Right renal cortex interstitium (tissue), 3 donors: ENCODE results near the gene USP32. TPM values are rescaled to one million over a fixed set of nuclear protein-coding genes. Genes with fewer than 3 reads are reported as not detected.
"Not testable (repeated sequence)": the region's sequence is repeated elsewhere in the genome, so short reads cannot be mapped to it uniquely, and the experiment has no call there.

Experiments used
- DNase-seq, 3 donors: peaks; one replicate each; pipeline ENCODE4 v3.0.0-alpha.2; 2013; ENCODE audit warnings: low read depth in 3 of 3, low spot score in 2 of 3
- polyA plus RNA-seq, 3 donors: library from polyadenylated mRNA; unstranded; fragments of 120-200 nt; gene quantifications; one replicate each; pipeline ENCODE4 v1.2.1, GENCODE V29; 2013; ENCODE audit not compliant: insufficient read length in 3 of 3

Gene USP32
- polyA plus RNA-seq, 3 donors: 44.0 to 45.9 (median 45.6) TPM

GRCh38 chr17:60412701-60413100 lies 20.8 kb upstream of the USP32 start:
- no peak for DNase-seq

- DNase-seq: no peak
Observed at GRCh38 chr17:60410001-60410400, 18.1 kb upstream of the USP32 start.

- no peak for DNase-seq
Observed at GRCh38 chr17:60406887-60407286, 15.0 kb upstream of the USP32 start.

- DNase-seq: no peak
Observed at GRCh38 chr17:60403962-60404361, 12.0 kb upstream of the USP32 start.

- no peak for DNase-seq
Observed at GRCh38 chr17:60403523-60403810, 11.5 kb upstream of the USP32 start.

GRCh38 chr17:60401819-60402218 lies 9.9 kb upstream of the USP32 start:
- no peak for DNase-seq

GRCh38 chr17:60398227-60398959 lies 6.5 kb upstream of the USP32 start:
- DNase-seq: no peak

GRCh38 chr17:60396412-60396811 lies 4.5 kb upstream of the USP32 start:
- DNase-seq: no peak

- no peak for DNase-seq
Observed at GRCh38 chr17:60395508-60396065, 3.7 kb upstream of the USP32 start.

GRCh38 chr17:60393840-60394723 lies 2.1 kb upstream of the USP32 start:
- DNase-seq: no peak

GRCh38 chr17:60392845-60393702 lies 1.1 kb upstream of the USP32 start:
- peak in 1 of 3 donors; percentile 51 for DNase-seq

- no peak for DNase-seq
Observed at GRCh38 chr17:60391471-60392041, 377 bp downstream of the USP32 start.

- no peak for DNase-seq
Observed at GRCh38 chr17:60390925-60391470, 935 bp downstream of the USP32 start.

GRCh38 chr17:60390186-60390585 lies 1.7 kb downstream of the USP32 start:
- no peak for DNase-seq

GRCh38 chr17:60388742-60389141 lies 3.2 kb downstream of the USP32 start:
- DNase-seq: no peak

GRCh38 chr17:60387666-60388065 lies 4.3 kb downstream of the USP32 start:
- DNase-seq: no peak

GRCh38 chr17:60386147-60387058 lies 5.5 kb downstream of the USP32 start:
- DNase-seq: no peak

- not testable (repeated sequence) for DNase-seq
Observed at GRCh38 chr17:60384921-60385320, 7.0 kb downstream of the USP32 start.

- no peak for DNase-seq
Observed at GRCh38 chr17:60383379-60383778, 8.6 kb downstream of the USP32 start.
